HepG2 (cell line): Measurements from ENCODE around the gene AUP1. TPM values are rescaled to one million over a fixed set of nuclear protein-coding genes. Genes with fewer than 3 reads are reported as not detected.

ENCODE experiments used
- HNRNPK ChIP-seq: fragments of 200-400 bp; formaldehyde crosslinking; IDR thresholded peaks from 2 replicates; pipeline ENCODE4 v1.6.1; 2018; ENCODE audit warnings: low read length, low read depth, moderate library complexity, mild to moderate bottlenecking; ENCODE audit not compliant: poor library complexity, severe bottlenecking
- MZF1 ChIP-seq: sonication (generic); formaldehyde crosslinking; IDR thresholded peaks from 2 replicates; pipeline ENCODE4 v1.8.1; 2023; ENCODE audit warnings: mild to moderate bottlenecking, missing genetic modification reagents, borderline replicate concordance
- NFE2L2 ChIP-seq: fragments of 150-350 bp; IDR thresholded peaks from 2 replicates; pipeline ENCODE4 v1.6.1; 2014; ENCODE audit warnings: low read length
- NR3C1 ChIP-seq: sonication (generic); formaldehyde crosslinking; IDR thresholded peaks from 2 replicates; pipeline ENCODE4 v1.4.0; 2020; ENCODE audit warnings: missing genetic modification reagents
- PAWR ChIP-seq: sonication (generic); formaldehyde crosslinking; IDR thresholded peaks from 2 replicates; pipeline ENCODE4 v1.4.0; 2020; ENCODE audit warnings: missing genetic modification reagents, mild to moderate bottlenecking, borderline replicate concordance
- PITX1 ChIP-seq: sonication (generic); formaldehyde crosslinking; IDR thresholded peaks from 2 replicates; pipeline ENCODE4 v1.5.1; 2020; ENCODE audit warnings: mild to moderate bottlenecking, missing genetic modification reagents
- RBAK ChIP-seq: sonication (generic); formaldehyde crosslinking; IDR thresholded peaks from 2 replicates; pipeline ENCODE4 v1.5.1; 2020; ENCODE audit warnings: mild to moderate bottlenecking, missing genetic modification reagents
- SAFB2 ChIP-seq: sonication (generic); formaldehyde crosslinking; IDR thresholded peaks from 2 replicates; pipeline ENCODE4 v1.5.1; 2020; ENCODE audit warnings: missing genetic modification reagents, low read depth, mild to moderate bottlenecking, borderline replicate concordance
- SAP130 ChIP-seq: IDR thresholded peaks from 2 replicates; pipeline ENCODE4 v1.6.1; 2016; ENCODE audit warnings: low read depth
- SETDB1 ChIP-seq: sonication (generic); formaldehyde crosslinking; IDR thresholded peaks from 2 replicates; pipeline ENCODE4 v1.5.1; 2020; ENCODE audit warnings: missing genetic modification reagents, mild to moderate bottlenecking, borderline replicate concordance
- TFDP1 ChIP-seq: IDR thresholded peaks from 2 replicates; pipeline ENCODE4 v1.6.1; 2016; ENCODE audit warnings: missing compliant biosample characterization, missing genetic modification reagents, borderline replicate concordance
- TGIF2 ChIP-seq: IDR thresholded peaks from 2 replicates; pipeline ENCODE4 v1.6.1; 2016; ENCODE audit warnings: control low read depth, missing compliant biosample characterization
- ZBTB34 ChIP-seq: sonication (generic); formaldehyde crosslinking; IDR thresholded peaks from 2 replicates; pipeline ENCODE4 v1.8.0; 2022; ENCODE audit warnings: mild to moderate bottlenecking, missing genetic modification reagents
- ZNF317 ChIP-seq: sonication (generic); formaldehyde crosslinking; IDR thresholded peaks from 2 replicates; pipeline ENCODE4 v1.5.0; 2020; ENCODE audit warnings: mild to moderate bottlenecking, missing genetic modification reagents
- ZNF333 ChIP-seq: sonication (generic); formaldehyde crosslinking; IDR thresholded peaks from 2 replicates; pipeline ENCODE4 v1.4.0; 2020; ENCODE audit warnings: mild to moderate bottlenecking, missing genetic modification reagents, borderline replicate concordance
- ZNF484 ChIP-seq: sonication (generic); formaldehyde crosslinking; IDR thresholded peaks from 2 replicates; pipeline ENCODE4 v1.5.1; 2020; ENCODE audit warnings: mild to moderate bottlenecking, low read depth, missing genetic modification reagents, borderline replicate concordance
- ZNF556 ChIP-seq: sonication (generic); formaldehyde crosslinking; IDR thresholded peaks from 2 replicates; pipeline ENCODE4 v1.4.0; 2020; ENCODE audit warnings: mild to moderate bottlenecking, missing genetic modification reagents, borderline replicate concordance
- ZNF605 ChIP-seq: sonication (generic); formaldehyde crosslinking; IDR thresholded peaks from 2 replicates; pipeline ENCODE4 v1.8.0; 2022; ENCODE audit warnings: mild to moderate bottlenecking, missing genetic modification reagents
- ZNF776 ChIP-seq: sonication (generic); formaldehyde crosslinking; IDR thresholded peaks from 2 replicates; pipeline ENCODE4 v1.4.0; 2020; ENCODE audit warnings: mild to moderate bottlenecking, missing genetic modification reagents
- polyA plus RNA-seq, 8 experiments: library from polyadenylated mRNA; depleted of rRNA in 3 of 8; stranded (reverse) in 7 of 8; unstranded in 1 of 8; fragments of >200 nt; fragmentation: Illumina TruSeq in 4 of 8; extraction: Trizol in 4 of 8; gene quantifications; 2 replicates each; pipeline versions ENCODE4 v1.2.1 to v1.2.3, GENCODE V29; 2011 to 2016; ENCODE audit warnings: low read depth in 4 of 8, missing spikeins in 1 of 8, mixed read lengths in 1 of 8; ENCODE audit not compliant: insufficient read depth in 1 of 8
- total RNA-seq, 5 experiments: library from RNA; depleted of rRNA; stranded (reverse); fragments of >200 nt; fragmentation: Illumina TruSeq; extraction: Trizol; gene quantifications; 2 replicates each; pipeline ENCODE4 v1.2.3, GENCODE V29; 2016; ENCODE audit warnings: low read depth in 1 of 5
- TF ChIP-seq, protein P1 (sequence below): fragments of 450-650 bp; IDR thresholded peaks from 2 replicates; pipeline ENCODE4 v1.6.1; 2017; ENCODE audit warnings: mild to moderate bottlenecking
- TF ChIP-seq, protein P2 (sequence below): sonication (generic); formaldehyde crosslinking; IDR thresholded peaks from 2 replicates; pipeline ENCODE4 v1.8.0; 2023; ENCODE audit warnings: mild to moderate bottlenecking, missing genetic modification reagents

AUP1 gene
- total and polyA plus RNA-seq, 2 of the 13 experiments (the other 11 are each of a cell fraction or from before 2014, with no cell fraction given), result 174 to 267 TPM

- peak; percentile 10; the same call in 1 of the 2 replicates for TF ChIP-seq TFDP1
- TF ChIP-seq ZNF776, result peak; percentile 61; the same call in 1 of the 2 replicates
- TF ChIP-seq SETDB1 (CRISPR knock-in tag), result no peak
- peak; percentile 55; the same call in 1 of the 2 replicates for TF ChIP-seq PITX1 (CRISPR knock-in tag)
- 0 out of 2 replicates have a peak, but pooled peaks have one; percentile 24 for TF ChIP-seq TGIF2 (CRISPR knock-in tag)
- no peak; the same call in 1 of the 2 replicates for TF ChIP-seq ZNF556
- TF ChIP-seq ZBTB34 (CRISPR knock-in tag), result peak; percentile 45; the same call in 1 of the 2 replicates
- TF ChIP-seq SAFB2, result 0 out of 2 replicates have a peak, but pooled peaks have one; percentile 80
- TF ChIP-seq, protein P1, sequence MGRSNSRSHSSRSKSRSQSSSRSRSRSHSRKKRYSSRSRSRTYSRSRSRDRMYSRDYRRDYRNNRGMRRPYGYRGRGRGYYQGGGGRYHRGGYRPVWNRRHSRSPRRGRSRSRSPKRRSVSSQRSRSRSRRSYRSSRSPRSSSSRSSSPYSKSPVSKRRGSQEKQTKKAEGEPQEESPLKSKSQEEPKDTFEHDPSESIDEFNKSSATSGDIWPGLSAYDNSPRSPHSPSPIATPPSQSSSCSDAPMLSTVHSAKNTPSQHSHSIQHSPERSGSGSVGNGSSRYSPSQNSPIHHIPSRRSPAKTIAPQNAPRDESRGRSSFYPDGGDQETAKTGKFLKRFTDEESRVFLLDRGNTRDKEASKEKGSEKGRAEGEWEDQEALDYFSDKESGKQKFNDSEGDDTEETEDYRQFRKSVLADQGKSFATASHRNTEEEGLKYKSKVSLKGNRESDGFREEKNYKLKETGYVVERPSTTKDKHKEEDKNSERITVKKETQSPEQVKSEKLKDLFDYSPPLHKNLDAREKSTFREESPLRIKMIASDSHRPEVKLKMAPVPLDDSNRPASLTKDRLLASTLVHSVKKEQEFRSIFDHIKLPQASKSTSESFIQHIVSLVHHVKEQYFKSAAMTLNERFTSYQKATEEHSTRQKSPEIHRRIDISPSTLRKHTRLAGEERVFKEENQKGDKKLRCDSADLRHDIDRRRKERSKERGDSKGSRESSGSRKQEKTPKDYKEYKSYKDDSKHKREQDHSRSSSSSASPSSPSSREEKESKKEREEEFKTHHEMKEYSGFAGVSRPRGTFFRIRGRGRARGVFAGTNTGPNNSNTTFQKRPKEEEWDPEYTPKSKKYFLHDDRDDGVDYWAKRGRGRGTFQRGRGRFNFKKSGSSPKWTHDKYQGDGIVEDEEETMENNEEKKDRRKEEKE, result no peak
- peak; percentile 80; the same call in 1 of the 2 replicates for TF ChIP-seq ZNF317 (CRISPR knock-in tag)
- TF ChIP-seq RBAK (CRISPR knock-in tag), result peak; percentile 74; the same call in 1 of the 2 replicates
- no peak for TF ChIP-seq NR3C1
- no peak for TF ChIP-seq NFE2L2
- TF ChIP-seq ZNF333, result peak; percentile 91; the same call in 1 of the 2 replicates
- peak; percentile 82; the same call in 1 of the 2 replicates for TF ChIP-seq PAWR (CRISPR knock-in tag)
- TF ChIP-seq, protein P2, sequence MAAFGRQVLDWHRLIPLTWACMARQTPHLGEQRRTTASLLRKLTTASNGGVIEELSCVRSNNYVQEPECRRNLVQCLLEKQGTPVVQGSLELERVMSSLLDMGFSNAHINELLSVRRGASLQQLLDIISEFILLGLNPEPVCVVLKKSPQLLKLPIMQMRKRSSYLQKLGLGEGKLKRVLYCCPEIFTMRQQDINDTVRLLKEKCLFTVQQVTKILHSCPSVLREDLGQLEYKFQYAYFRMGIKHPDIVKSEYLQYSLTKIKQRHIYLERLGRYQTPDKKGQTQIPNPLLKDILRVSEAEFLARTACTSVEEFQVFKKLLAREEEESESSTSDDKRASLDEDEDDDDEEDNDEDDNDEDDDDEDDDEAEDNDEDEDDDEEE (CRISPR knock-in tag), result peak; percentile 95
- TF ChIP-seq HNRNPK, result peak; percentile 57
- TF ChIP-seq ZNF484, result no peak
- peak; percentile 34 for TF ChIP-seq SAP130 (CRISPR knock-in tag)
- TF ChIP-seq ZNF605 (CRISPR knock-in tag), result peak; percentile 91
- TF ChIP-seq MZF1, result peak; percentile 88; the same call in 1 of the 2 replicates
Observed at GRCh38 chr2:74502720-74503505, 26.6 kb downstream of the AUP1 start (continued).
